NCI-H1417 treated with DMSO at 0.1 percent for 48 hours (cell line): ENCODE results near the gene FBXO34.
"Not testable (repeated sequence)": the region's sequence is repeated elsewhere in the genome, so short reads cannot be mapped to it uniquely, and the experiment has no call there.

Source experiments
- DNase-seq: peaks from one replicate; lab custom pipeline; 2025; lab: John Stamatoyannopoulos, UW

Gene FBXO34

DNA sequence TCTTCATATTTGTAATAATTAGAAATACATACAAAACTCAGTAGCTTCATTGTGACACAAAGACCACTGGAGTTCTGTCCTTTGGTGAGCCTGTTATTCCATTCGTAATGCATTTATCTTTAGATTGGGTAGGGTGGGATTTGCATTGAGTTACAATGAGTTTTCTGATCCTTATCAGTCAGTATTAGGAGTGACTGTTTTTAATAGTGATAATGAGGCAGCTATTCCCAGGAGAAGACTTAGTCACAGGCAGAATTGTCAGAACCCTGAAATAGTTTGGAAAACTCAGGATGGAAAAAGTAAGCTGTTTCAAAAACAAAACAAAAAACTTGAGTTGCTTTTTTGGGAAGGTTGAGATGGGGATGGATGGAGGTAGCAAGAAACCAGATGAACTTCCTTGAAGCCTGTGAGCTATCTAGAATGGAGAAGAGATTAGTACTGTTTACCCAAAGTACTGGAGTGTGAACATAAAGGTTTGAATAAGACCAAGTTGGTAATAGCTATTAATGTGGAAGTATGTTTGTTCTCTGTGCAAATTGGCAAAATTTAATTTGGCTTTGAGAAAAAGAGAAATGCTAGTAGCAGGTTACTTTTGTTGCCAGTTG, 38.6 kb downstream of the FBXO34 start:
- no peak for DNase-seq

DNA sequence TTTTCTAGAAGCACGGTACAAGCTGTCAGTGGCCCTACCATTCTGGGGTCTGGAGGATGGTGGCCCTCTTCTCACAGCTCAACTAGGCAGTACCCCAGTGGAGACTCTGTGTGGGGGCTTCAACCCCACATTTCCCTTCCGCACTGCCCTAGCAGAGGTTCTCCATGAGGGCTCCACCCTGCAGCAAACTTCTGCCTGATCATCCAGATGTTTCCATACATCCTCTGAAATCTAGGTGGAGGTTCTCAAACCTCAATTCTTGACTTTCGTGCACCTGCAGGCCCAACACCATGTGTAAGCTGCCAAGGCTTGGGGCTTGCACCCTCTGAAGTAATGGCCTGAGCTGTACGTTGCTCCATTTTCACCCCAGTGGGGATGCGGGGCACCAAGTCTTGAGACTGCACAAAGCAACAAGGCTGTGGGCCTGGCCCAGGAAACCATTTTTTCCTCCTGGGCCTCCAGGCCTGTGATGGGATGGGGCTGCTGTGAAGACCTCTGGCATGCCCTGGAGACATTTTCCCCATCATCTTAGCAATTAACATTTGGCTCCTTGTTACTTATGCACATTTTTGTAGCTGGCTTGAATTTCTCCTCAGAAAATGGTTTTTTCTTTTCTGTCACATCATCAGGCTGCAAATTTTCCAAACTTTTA, 41.3 kb downstream of the FBXO34 start:
- not testable (repeated sequence) for DNase-seq

DNA sequence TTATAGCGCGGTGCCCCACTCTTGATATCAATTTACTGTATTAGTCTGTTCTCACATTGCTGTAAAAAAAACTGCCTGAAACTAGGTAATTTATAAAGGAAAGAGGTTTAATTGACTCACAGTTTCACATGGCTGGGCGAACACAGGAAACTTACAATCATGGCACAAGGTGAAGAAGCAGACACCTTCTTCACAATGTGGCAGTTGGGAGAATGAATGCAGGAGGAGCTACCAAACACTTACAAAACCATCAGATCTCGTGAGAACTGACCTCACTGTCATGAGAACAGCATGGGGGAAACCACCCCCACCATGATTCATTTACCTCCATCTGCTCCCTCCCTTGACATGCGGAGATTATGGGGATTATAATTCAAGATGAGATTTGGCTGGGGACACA, 42.3 kb downstream of the FBXO34 start:
- no peak for DNase-seq

DNA sequence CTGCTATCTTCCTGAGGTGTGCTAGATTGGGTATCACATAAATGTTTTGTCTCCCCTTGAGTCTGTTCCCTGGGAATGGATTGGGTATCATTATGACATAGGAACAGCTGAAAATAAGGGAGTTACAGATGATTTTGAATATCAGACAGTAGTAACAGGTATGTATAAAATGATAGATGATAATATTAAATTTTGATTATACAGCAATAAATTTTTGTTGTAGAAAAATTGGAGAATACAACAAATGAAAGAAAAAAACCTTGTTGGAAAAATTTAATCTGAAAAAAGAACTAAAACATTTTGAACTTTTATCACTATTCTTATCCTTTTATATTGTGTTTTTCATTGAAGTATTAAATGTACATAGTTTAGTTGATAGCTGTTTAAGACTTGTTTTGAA, 43.2 kb downstream of the FBXO34 start:
- DNase-seq = no peak

DNA sequence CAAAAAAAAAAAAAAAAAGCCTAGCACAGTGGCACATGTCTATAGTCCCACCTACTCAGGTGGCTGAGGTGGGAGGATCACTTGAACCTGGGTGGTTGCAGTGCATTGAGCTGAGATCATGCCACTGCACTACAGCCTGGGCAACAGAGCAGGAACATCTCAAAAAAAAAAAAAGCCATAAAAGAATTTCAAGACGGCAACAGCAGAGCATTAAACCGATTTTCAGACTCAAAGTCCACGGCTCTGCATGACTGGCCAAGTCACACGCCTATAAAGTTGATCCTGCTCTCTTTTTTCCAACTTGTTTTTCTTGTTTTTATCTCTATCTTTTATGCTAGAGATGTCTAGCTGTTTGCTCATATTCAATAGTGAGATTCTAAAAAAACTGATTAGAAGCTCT, 45.3 kb downstream of the FBXO34 start:
- DNase-seq = no peak

DNA sequence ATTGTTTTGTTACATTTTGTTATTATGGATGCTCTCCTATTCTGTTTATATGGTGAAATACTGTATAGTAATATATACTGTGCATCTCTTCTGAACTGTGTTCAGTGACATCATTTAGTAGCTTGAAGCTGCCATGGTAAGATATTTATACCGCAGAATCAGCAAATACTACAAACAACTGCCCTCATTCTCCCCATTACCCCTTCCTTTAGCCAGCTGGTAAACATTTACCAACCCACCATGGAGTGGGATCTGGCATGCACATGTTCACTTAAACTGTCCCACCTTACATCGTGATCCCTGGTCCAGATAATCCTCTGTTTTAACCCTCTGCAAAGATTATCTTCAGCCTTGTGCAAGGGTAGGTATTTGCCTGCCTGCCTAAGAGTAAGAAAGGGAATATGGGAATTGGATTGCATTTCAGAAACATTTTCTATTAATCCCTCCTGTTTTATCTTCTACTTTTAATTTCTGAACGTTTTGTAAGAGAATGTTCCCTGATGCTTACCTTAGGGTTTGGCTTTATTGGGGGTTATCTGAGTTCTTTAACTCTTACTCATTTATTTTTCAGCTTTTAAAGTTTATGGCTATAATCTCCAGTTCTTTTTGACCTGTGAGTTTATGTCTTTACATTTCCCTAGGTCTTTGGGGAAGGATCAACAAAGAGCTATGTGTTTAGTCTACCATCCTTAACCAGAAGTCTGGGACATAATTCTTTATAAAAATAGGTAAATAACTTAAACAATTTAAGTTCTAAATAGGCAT, 46.5 kb downstream of the FBXO34 start:
- no peak for DNase-seq

DNA sequence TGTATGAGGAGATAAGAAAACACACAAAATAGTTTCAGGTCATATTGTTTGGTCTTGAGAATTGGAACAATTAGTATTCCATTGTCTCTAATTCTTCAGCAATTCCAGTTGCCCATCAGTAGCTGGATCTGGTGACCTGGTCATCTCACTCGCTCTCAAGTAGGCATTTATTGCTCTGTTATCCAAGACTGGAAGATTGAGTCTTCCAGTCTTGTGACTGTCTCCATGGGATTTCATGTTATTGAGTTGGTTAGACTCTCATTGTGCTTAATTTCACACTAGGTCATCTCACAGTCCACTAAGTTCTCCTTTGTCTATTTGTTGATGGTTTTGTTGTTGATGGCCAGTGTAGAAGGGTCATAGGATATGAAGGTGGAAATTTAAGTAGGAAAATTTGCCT, 47.5 kb downstream of the FBXO34 start:
- no peak for DNase-seq

DNA sequence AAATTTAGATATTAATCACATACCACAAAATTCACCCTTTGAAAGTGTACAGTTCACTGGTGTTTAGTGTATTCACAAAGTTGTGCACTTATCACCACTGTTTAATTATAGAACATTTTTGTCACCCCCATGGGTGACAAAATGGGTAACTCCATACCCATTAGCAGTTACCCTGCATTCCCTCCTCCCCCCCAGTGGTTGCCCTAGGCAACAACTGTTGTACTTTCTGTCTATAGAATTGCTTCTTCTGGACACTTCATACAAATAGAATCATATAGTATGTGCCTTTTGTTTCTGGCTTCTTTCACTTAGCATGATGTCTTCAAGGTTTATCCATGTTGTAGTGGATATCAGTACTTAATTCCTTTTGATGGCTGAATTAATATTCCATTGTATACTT, 52.7 kb downstream of the FBXO34 start:
- no peak for DNase-seq

DNA sequence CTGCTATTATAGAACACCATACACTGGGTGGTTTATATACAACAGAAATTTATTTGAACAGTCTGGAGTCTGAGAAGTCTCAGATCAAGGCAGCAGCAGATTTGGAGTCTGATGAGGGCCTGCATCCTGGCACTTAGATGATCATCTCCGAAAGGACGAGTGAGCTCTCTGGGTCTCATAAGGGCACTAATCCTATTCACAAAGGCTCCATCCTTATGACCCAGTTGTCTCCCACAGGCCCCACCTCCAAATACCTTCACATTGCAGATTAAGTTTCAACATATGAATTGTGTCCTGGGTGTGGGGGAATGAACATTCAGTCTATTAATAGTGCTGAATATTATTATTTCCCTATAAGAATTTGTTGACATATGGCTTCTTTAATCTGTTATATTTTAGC, 53.6 kb downstream of the FBXO34 start:
- no peak for DNase-seq

DNA sequence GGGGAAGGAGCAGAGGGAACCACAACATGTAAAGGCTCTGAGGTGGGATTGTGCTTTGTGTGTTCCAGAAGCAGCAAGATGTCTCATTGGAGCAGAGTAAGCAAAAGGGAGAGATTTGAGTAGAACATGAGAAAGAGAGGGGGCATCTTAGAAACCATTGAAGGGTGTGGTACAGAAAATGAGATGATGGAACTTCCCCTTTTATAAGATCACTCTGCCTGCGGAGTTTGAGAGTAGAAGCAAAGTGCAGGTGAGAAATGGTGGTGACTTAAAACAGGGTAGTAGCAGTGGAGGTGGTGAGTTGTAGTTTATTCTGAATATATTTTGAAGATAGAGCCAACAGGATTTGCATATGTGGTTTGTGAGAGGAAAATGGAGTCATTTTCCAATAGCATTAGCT, 56.0 kb downstream of the FBXO34 start:
- DNase-seq = no peak

DNA sequence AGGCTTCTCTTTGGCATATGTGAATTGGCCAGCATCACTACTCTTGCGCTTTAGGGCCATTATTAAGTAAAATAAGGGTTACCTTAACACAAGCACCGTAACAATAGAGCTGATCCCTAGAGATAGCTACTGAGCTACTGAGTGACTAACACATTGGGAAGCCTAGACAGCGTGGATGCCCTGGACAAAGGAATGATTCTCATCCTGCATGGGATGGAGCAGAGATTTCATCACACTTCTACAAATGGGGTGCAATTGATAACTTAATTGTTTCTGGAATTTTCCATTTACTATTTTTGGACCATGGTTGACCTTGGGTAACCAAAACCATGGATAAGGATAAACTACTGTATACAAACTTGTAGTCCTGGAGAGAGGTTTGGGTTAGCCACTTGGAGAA, 57.1 kb downstream of the FBXO34 start:
- DNase-seq = no peak

DNA sequence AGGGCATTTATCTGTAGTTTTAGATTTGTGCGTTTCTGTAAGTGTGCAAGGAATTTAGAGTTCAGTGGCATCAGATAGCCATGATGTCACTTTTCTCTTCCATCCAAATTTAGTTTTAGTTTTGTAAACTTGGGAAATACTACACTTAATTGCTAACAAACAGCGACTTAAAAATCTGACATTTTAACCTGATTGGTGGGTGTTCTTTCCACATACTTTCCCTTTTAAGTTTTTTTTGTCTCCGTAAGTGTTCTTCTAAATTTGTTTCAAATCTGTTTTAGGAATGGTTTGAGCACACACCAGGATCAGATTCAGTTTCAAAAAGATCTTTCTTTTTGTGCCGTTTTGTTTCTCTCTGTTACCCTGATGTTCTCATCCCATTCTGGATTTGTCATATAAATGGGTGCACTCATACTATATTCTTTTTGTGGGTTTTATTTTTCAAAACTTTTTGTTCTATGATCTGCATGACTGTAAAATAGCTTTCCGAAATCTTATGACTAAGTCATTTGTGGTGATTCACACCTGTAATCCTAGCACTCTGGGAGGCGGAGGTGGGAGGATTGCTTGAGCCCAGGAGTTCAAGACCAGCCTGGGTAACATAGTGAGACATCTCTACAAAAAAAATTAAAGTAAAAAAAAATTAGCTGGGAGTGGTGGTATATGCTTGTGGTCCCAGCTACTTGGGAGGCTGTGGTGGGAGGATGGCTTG, 58.9 kb downstream of the FBXO34 start:
- DNase-seq = no peak

DNA sequence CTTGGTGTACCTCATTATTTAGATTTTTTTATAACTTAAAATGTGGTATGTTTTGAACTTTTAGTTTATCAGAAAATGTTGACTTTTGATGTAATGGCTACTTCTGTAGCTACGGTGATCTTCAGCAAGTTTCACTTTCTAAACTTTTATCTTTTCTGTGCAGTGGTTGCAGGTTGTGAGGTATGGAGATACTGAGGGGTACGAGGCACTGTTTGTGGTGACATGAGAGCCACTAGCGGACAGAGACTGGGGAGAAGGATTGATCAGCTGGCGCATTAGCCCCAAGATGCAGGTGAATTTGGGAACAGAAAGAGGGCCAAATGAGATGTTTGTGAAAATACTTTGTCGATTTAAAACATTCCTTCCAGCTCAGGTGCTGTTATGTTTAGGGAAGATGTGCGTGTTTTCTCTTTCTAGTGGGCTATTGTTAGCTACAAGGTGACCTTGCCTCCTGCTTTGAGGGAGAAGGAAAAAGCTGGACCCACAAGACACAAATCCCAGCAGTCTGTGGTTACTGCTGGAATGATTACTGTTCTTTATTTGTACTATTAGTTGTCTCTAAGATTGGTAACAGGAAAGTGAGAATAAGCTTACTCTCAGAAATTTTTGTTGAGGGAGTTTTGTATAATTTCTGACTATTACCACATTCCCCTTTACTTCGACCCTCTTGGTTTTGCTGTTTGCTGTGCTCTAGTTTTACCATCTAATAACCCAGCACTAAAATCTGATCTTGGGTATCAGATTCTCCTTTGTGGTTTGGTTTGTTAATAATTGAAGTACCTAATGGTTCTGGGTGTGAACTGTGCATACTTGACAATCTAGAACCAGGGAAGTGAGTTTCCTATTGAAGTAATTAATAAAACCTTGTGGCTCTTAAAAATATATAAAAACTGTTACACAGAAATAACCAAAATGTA, 61.7 kb downstream of the FBXO34 start:
- no peak for DNase-seq

DNA sequence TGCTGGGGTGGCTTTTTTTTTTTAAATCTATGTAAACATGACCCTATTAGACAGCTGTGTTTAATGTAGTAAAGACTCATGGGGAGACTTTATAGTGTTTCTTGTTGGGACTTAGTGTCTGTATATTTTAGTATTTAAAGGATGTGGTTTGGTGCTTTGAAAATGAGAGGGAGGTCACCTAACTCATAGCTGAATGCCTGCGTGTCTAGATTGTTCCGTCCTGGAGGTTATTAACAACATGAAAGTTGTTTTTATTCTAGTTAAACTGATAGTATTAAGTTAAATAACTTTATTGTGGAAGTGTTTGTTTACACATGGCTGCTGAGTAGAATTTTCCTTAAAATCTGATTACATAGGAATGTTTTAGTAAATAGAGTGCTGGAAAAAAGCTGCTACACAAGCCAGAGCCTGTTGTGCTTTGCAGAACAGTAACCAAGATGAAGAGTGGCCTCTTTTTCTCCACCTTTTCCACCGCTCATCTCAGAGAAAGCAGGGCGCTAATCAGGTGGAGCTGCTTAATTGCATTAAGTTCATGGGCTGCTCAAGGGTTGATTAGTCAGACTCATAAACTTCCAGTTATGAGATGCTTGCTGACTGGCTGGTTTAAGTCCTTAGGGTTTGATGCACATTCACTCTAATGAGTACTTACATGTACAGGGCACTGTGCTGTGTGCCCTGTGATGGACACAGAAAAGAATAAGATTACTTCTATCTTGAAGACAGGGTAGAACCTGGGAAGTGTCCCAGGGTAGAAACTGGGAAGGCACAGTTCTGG, 62.7 kb downstream of the FBXO34 start:
- DNase-seq = no peak

DNA sequence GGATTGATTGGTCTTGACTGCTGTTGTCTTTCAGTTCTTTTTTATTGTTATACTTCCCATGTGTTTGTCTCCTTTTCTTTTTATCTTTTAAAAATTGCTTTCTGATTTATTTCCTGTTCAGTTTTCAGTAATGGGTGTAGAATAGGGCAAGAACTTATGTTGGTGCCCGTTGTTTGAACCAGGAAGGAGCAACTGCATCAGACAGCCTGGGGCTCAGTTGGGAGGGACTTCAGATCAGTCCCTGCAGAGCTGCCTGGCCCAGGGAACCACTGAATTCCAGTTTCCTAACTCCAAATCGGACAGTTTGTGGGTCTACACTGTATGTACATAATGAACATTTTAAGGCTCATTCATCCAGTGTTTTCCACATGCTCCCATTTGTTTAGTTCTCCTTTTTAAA, 64.9 kb downstream of the FBXO34 start:
- DNase-seq = no peak

DNA sequence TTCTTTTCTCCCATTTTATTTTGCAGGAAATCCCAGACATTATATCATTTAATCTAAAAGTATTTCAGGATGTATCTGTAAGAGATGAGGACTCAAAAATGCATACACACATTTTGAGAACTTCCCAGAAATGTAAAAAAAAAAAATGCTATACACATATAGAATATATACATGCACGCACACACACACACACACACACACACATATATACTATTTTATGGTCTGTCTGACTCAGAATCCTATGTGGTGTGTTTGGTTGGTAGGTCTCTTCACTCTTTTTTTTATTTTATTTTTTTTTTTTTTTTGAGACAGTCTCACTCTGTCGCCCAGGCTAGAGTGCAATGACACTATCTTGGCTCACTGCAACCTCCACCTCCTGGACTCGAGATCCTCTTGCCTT, 65.5 kb downstream of the FBXO34 start:
- DNase-seq = no peak

DNA sequence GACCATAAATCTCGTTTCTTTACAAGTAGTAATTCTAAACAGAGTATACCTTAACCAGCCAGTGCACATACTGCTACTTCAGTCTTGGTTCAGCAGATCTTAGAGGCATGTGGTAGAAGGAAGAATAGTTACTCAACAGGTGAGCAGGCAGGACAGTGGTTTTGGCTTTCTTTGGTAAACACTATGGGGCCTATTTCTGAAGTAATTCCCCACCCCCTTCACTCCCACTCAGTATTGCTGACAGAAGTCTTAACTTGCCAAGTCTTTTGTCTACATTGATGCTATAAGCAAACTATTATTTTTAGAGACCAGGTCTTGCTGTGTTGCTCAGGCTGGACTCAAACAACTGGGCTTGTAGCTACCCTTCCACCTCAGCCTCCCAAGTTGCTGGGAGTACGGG, 68.5 kb downstream of the FBXO34 start:
- DNase-seq = no peak

DNA sequence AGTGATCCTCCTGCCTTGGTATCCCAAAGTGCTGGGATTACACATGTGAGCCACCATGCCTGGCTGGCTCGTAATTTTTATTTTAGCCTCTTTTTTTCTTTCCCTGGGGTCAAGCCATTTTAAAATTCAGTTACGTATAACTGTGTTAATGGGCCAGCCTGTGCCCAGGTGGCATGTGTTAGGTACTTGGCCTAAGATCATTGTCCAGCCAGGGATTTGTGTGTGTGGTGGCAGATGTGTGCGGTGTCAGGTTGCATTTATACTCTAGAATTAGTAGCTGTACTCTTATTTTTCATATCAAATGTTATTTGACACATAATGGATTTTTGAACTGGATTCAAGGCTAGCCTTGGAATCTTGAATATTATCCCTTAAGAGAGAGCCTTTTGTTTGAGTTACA, 69.3 kb downstream of the FBXO34 start:
- no peak for DNase-seq

DNA sequence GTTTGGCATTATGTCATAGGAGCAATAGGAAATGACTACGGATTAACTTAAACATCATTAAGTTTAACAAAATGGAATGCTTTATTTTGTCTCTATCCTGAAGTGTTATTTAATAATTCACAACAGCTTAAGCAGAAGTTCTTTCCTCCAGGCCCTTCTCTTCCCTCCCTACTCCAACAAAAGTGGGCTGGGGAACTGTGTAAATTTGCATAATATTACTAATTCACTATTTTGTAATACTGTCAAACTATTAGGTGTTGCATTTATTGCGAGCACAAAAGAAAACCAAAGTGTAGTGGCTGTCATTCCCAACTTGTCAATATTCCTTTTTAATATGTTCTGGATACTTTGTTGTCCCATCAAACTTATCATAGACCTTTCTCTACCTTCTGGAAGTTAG, 70.6 kb downstream of the FBXO34 start:
- no peak for DNase-seq

DNA sequence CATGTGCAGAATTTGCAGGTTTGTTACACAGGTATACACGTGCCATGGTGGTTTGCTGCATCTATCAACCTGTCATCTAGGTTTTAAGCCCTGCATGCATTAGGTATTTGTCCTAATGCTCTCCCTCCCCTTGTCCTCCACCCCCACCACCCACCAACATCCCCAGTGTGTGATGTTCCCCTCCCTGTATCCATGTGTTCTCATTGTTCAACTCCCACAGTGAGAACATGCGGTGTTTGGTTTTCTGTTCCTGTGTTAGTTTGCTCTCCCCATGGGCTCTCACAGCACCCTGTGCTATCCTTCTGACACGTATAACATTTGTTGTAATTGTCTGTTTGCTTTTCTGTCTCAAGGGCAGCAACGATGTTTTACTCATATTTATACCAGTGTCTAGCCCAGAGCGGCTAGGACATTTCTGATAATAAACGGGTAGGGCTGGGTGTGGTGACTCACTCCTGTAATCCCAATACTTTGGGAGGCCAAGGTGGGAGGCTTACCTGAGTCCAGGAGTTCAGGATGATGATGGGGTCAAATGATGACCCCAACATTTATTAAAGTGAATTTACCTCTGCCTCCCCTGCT, 73.5 kb downstream of the FBXO34 start:
- peak; percentile 75 for DNase-seq

DNA sequence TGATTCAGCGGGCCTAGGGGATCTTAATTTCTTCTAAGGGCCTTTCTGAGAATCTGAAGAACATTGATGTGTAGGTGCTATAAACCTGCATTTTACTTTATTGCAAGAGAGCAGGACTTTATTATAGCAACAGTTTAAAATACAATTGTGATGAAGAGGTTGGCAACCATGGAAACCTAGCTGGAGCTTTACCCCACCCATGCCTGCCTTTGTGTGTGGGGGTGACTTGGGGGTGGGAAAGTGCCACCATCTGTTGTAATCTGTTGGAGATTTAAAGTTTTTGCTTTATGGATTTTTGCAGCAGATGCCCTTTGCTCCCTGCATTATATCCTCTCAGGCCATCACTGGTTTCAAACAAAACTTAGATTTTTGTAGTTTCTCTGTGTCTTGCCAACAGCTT, 75.8 kb downstream of the FBXO34 start:
- no peak for DNase-seq
